ENCODE measurements around the gene CENPH. TPM values are rescaled to one million over a fixed set of nuclear protein-coding genes. Genes with fewer than 3 reads are reported as not detected.

Gene CENPH
- polyA plus RNA-seq, 1 experiment = 7.4 TPM

DNA sequence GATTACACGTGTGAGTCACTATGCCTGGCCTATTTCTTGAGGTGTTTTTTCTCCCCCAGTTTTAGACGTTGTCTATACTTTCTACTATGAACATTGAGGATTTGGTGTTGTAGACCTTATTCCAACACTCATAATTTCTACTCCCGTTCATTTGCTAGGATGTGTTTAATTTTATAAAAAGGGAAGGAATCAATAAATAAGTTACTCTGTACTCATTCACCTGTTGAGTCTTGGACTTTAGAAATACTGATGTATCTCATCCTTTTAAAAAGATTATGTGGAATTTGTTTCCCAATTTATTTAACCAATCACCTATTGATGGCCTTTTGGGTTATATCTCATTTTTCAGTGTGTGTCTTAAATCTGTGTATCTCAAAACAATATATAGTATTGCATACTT lies 48.5 kb downstream of the CENPH start:
- POLR2A ChIA-PET = no interaction called here
- TF ChIP-seq, protein P1, sequence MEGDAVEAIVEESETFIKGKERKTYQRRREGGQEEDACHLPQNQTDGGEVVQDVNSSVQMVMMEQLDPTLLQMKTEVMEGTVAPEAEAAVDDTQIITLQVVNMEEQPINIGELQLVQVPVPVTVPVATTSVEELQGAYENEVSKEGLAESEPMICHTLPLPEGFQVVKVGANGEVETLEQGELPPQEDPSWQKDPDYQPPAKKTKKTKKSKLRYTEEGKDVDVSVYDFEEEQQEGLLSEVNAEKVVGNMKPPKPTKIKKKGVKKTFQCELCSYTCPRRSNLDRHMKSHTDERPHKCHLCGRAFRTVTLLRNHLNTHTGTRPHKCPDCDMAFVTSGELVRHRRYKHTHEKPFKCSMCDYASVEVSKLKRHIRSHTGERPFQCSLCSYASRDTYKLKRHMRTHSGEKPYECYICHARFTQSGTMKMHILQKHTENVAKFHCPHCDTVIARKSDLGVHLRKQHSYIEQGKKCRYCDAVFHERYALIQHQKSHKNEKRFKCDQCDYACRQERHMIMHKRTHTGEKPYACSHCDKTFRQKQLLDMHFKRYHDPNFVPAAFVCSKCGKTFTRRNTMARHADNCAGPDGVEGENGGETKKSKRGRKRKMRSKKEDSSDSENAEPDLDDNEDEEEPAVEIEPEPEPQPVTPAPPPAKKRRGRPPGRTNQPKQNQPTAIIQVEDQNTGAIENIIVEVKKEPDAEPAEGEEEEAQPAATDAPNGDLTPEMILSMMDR (IDR thresholded peaks at IDR 0.05; ENCODE audit: insufficient read depth, low read depth, low read length) = no peak

DNA sequence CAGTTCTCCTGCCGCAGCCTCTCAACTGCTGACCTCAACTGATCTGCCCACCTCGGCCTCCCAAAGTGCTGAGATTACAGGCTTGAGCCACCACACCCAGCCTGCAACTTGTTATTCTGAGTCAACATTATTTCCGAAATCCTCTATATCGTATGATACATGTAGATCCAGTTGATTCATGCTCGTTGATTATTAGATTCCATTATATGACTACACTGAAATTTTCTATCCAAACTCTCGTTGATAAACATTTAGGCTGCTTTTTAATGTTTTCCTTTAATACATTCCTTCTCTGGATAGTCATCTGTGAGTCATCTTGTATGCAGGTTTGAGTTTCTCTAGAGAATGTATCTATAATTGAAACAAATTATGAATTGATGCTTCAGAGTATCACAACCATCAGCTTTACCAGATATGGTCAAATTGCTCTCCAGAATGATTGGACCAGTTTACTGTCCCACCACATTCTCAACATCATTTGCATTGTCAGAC lies 49.4 kb downstream of the CENPH start:
- ChIA-PET CTCF (no interaction called here), POLR2A (no interaction called here)
- TF ChIP-seq, protein P1 (IDR thresholded peaks at IDR 0.05; ENCODE audit: insufficient read depth, low read depth, low read length) = no peak
- DNase-seq (ENCODE audit: low read depth) = no peak
- no peak overlapping the region for H3K4me3 ChIP-seq (ENCODE audit: low read depth, low read length)
- no peaks in the 10 kb centered on the region for H3K27me3 ChIP-seq (ENCODE audit: control insufficient read depth, insufficient read depth, low read length)
- H3K36me3 ChIP-seq (ENCODE audit: control insufficient read depth, insufficient read depth, low read length) = peaks cover 6% of the 10 kb centered on the region

More for the DNA sequence above, 48.5 kb downstream of the CENPH start:
- Histone ChIP-seq H3K36me3 (ENCODE audit: control insufficient read depth, insufficient read depth, low read length) (peaks cover 6% of the 10 kb centered on the region), H3K4me3 (ENCODE audit: low read depth, low read length) (no peak overlapping the region), H3K27me3 (ENCODE audit: control insufficient read depth, insufficient read depth, low read length) (no peaks in the 10 kb centered on the region)
- CTCF ChIA-PET = interaction anchor here (0.7 kb wide), 1 partner anchor 97 kb away, joined by 3 read pairs; no protein-coding TSS in a partner anchor
- DNase-seq (ENCODE audit: low read depth) = no peak

GRCh38 chr5:69242215-69242927 lies 53.0 kb downstream of the CENPH start:
- no peak for DNase-seq (ENCODE audit: low read depth)
- TF ChIP-seq, protein P1 (IDR thresholded peaks at IDR 0.05; ENCODE audit: insufficient read depth, low read depth, low read length) = no peak
- no peaks in the 10 kb centered on the region for H3K27me3 ChIP-seq (ENCODE audit: control insufficient read depth, insufficient read depth, low read length)
- no peak overlapping the region for H3K4me3 ChIP-seq (ENCODE audit: low read depth, low read length)
- CTCF ChIA-PET = interaction anchor here (0.8 kb wide), 1 partner anchor 10 kb away, joined by 3 read pairs; no protein-coding TSS in a partner anchor
- POLR2A ChIA-PET = interaction anchor here (0.6 kb wide), 1 partner anchor 33 kb away, joined by 3 read pairs; no protein-coding TSS in a partner anchor
- 0 out of 2 replicates have a peak, but pooled peaks cover 2% of the 10 kb centered on the region for H3K36me3 ChIP-seq (ENCODE audit: control insufficient read depth, insufficient read depth, low read length)

- Histone ChIP-seq H3K36me3 (ENCODE audit: control insufficient read depth, insufficient read depth, low read length) (no peaks in the 10 kb centered on the region), H3K27me3 (ENCODE audit: control insufficient read depth, insufficient read depth, low read length) (no peaks in the 10 kb centered on the region), H3K4me3 (ENCODE audit: low read depth, low read length) (no peak overlapping the region)
- TF ChIP-seq, protein P1 (IDR thresholded peaks at IDR 0.05; ENCODE audit: insufficient read depth, low read depth, low read length) = no peak
- CTCF ChIA-PET = no interaction called here
- POLR2A ChIA-PET = no interaction called here
- DNase-seq (ENCODE audit: low read depth) = no peak
Measured at GRCh38 chr5:69245031-69245430, 55.6 kb downstream of the CENPH start.

DNA sequence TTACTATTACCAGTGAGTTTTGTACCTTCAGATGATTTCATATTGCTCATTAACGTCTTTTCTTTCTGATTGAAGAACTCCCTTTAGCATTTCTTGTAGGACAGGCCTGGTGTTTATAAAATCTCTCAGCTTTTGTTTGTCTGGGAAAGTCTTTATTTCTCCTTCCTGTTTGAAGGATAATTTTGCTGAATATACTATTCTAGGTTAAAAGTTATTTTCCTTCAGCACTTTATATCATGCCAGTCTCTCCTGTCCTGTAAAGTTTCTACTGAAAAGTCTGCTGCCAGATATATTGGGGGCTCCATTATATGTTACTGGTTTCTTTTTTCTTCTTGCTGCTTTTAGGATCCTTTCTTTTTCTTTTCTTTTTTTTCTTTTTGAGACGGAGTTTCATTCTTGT lies 58.6 kb downstream of the CENPH start:
- ChIA-PET CTCF (no interaction called here), POLR2A (no interaction called here)
- no peaks in the 10 kb centered on the region for H3K36me3 ChIP-seq (ENCODE audit: control insufficient read depth, insufficient read depth, low read length)
- TF ChIP-seq, protein P1 (IDR thresholded peaks at IDR 0.05; ENCODE audit: insufficient read depth, low read depth, low read length) = no peak
- DNase-seq (ENCODE audit: low read depth) = no peak
- no peak overlapping the region for H3K4me3 ChIP-seq (ENCODE audit: low read depth, low read length)
- H3K27me3 ChIP-seq (ENCODE audit: control insufficient read depth, insufficient read depth, low read length) = no peaks in the 10 kb centered on the region

Measured in BJ (cell line).